Measurements from ENCODE around the gene GALNT9. TPM values are rescaled to one million over a fixed set of nuclear protein-coding genes. Genes with fewer than 3 reads are reported as not detected.

Gene GALNT9
- polyA plus RNA-seq, 2 of the 4 experiments (the other 2 are of a cell fraction), result 0.66 to 2.8 TPM

GRCh38 chr12:132185705-132186104 lies 143.7 kb downstream of the GALNT9 start:
- ChIA-PET POLR2A (no interaction called here), CTCF (interaction anchor here (1.3 to 2.3 kb wide), 3 partner anchors 9 to 229 kb away, joined by 3 to 12 read pairs (median 4); no protein-coding TSS in a partner anchor)
- ATAC-seq (no peak), DNase-seq (ENCODE audit: low read depth in 1 of 2, low spot score in 1 of 2) (no peak), FAIRE-seq (no peak)
- Histone ChIP-seq H3K4me3 (no peak overlapping the region), H3K4me1 (peaks cover 12% of the 10 kb centered on the region; the same call in 2 of the 3 replicates), H3K27ac (no peak overlapping the region), H3K9me3 (no peaks in the 10 kb centered on the region), H3K4me2 (no peak overlapping the region)
- 54% methylated on average over 16 of the region's 16 CpGs for WGBS (ENCODE audit: missing lambda C conversion rate)
- no peak for TF ChIP-seq HES2 (IDR thresholded peaks at IDR 0.05)
- TF ChIP-seq MYC (IDR thresholded peaks at IDR 0.05; ENCODE audit: borderline replicate concordance, low read length), result no peak
- TF ChIP-seq USF2 (IDR thresholded peaks at IDR 0.05), result no peak
- no peak for TF ChIP-seq HDAC2 (IDR thresholded peaks at IDR 0.05)
- no peak for TF ChIP-seq POLR2AphosphoS2 (conservative IDR thresholded peaks at IDR 0.05; ENCODE audit: low read length)
- TF ChIP-seq RARB (CRISPR knock-in tag; IDR thresholded peaks at IDR 0.05), result no peak
- no peak for TF ChIP-seq PHF8 (IDR thresholded peaks at IDR 0.05; ENCODE audit: borderline replicate concordance, low read depth)
- TF ChIP-seq HEYL (CRISPR knock-in tag; IDR thresholded peaks at IDR 0.05), result no peak
- no peak for TF ChIP-seq ZSCAN20 (CRISPR knock-in tag; IDR thresholded peaks at IDR 0.05)
- TF ChIP-seq CBX8 (IDR thresholded peaks at IDR 0.05), result no peak
- no peak for TF ChIP-seq HOXB13 (CRISPR knock-in tag; IDR thresholded peaks at IDR 0.05; ENCODE audit: low read depth)
- TF ChIP-seq RAD21 (conservative IDR thresholded peaks at IDR 0.05 in 1 of 2, IDR thresholded peaks at IDR 0.05 in 1 of 2), result no peak
- no peak for TF ChIP-seq SMC3 (IDR thresholded peaks at IDR 0.05)
- TF ChIP-seq RCOR1 (IDR thresholded peaks at IDR 0.05; ENCODE audit: low read depth, low read length), result no peak
- TF ChIP-seq ELK1 (IDR thresholded peaks at IDR 0.05; ENCODE audit: low read depth, low read length), result no peak
- TF ChIP-seq NPAS2 (CRISPR knock-in tag; IDR thresholded peaks at IDR 0.05; ENCODE audit: borderline replicate concordance), result no peak
- TF ChIP-seq CTCF (IDR thresholded peaks at IDR 0.05), result no peak
- no peak for TF ChIP-seq TFCP2L1 (CRISPR knock-in tag; IDR thresholded peaks at IDR 0.05)
- no peak for TF ChIP-seq MAFK (IDR thresholded peaks at IDR 0.05; ENCODE audit: partially characterized antibody)
- no peak for TF ChIP-seq CHD4 (IDR thresholded peaks at IDR 0.05; ENCODE audit: borderline replicate concordance)

- Histone ChIP-seq H3K4me2 (no peak overlapping the region), H3K27ac (no peak overlapping the region), H3K4me1 (peaks cover 9% of the 10 kb centered on the region; the same call in 2 of the 3 replicates), H3K9me3 (no peaks in the 10 kb centered on the region), H3K4me3 (no peak overlapping the region)
- no peak for FAIRE-seq
- no peak for DNase-seq (ENCODE audit: low read depth in 1 of 2, low spot score in 1 of 2)
- POLR2A ChIA-PET, result no interaction called here
- CTCF ChIA-PET, result interaction anchor here (0.7 to 2.7 kb wide), 5 partner anchors 11 to 231 kb away, joined by 3 to 7 read pairs (median 5); no protein-coding TSS in a partner anchor
- ATAC-seq, result no peak
- 20% methylated on average over 10 of the region's 10 CpGs for WGBS (ENCODE audit: missing lambda C conversion rate)
- TF ChIP-seq MAZ (IDR thresholded peaks at IDR 0.05; ENCODE audit: borderline replicate concordance, low read depth, low read length), result no peak
- TF ChIP-seq HOXB13 (CRISPR knock-in tag; IDR thresholded peaks at IDR 0.05; ENCODE audit: low read depth), result no peak
- no peak for TF ChIP-seq SREBF2 (IDR thresholded peaks at IDR 0.05)
- no peak for TF ChIP-seq POLR2AphosphoS2 (conservative IDR thresholded peaks at IDR 0.05; ENCODE audit: low read length)
- TF ChIP-seq BCL3 (IDR thresholded peaks at IDR 0.05), result no peak
- TF ChIP-seq CTCF (IDR thresholded peaks at IDR 0.05), result no peak
- TF ChIP-seq JUN (IDR thresholded peaks at IDR 0.05), result no peak
- no peak for TF ChIP-seq ZNF302 (CRISPR knock-in tag; IDR thresholded peaks at IDR 0.05)
- no peak for TF ChIP-seq MAX (IDR thresholded peaks at IDR 0.05)
- TF ChIP-seq E2F6 (IDR thresholded peaks at IDR 0.05; ENCODE audit: borderline replicate concordance, low read depth), result no peak
Observed at GRCh38 chr12:132182711-132183365, 146.6 kb downstream of the GALNT9 start.

Measured in A549 (cell line).